Astrocyte (in vitro differentiated cells and primary cell): ENCODE results near the gene NGB. TPM values are rescaled to one million over a fixed set of nuclear protein-coding genes. Genes with fewer than 3 reads are reported as not detected.

ENCODE experiments used
- DNase-seq: peaks from one replicate; pipeline ENCODE4 v3.0.0-alpha.2; 2010; ENCODE audit warnings: low read depth
- FAIRE-seq: peaks from 2 replicates; lab custom pipeline; 2011; peaks lifted over from hg19 to GRCh38; lab: Jason Lieb, UNC
- H2AFZ ChIP-seq: 2 replicates; pipeline ENCODE4 v1.6.0; 2012; ENCODE audit warnings: low read depth, low read length, inconsistent platforms
- H3K27ac ChIP-seq: 2 replicates; pipeline ENCODE4 v1.5.1; 2011; ENCODE audit warnings: low read depth, low read length, inconsistent platforms
- H3K27me3 ChIP-seq: 2 replicates; pipeline ENCODE4 v1.6.0; 2011; ENCODE audit warnings: low read length, inconsistent platforms; ENCODE audit not compliant: insufficient read depth
- H3K36me3 ChIP-seq: 2 replicates; pipeline ENCODE4 v1.5.1; 2011; ENCODE audit warnings: low read length, inconsistent platforms; ENCODE audit not compliant: insufficient read depth
- H3K4me1 ChIP-seq: 2 replicates; pipeline ENCODE4 v1.5.1; 2011; ENCODE audit warnings: low read length, inconsistent platforms; ENCODE audit not compliant: insufficient read depth
- H3K4me2 ChIP-seq: 2 replicates; pipeline ENCODE4 v1.6.0; 2012; ENCODE audit warnings: low read length, inconsistent platforms
- H3K4me3 ChIP-seq: 2 replicates; pipeline ENCODE4 v1.5.1; 2011; ENCODE audit warnings: low read depth, mild to moderate bottlenecking, low read length, inconsistent platforms; ENCODE audit not compliant: insufficient read depth
- H3K79me2 ChIP-seq: 2 replicates; pipeline ENCODE4 v1.6.0; 2012; ENCODE audit warnings: mild to moderate bottlenecking, low read length, inconsistent platforms; ENCODE audit not compliant: insufficient read depth
- H3K9ac ChIP-seq: 2 replicates; pipeline ENCODE4 v1.6.0; 2012; ENCODE audit warnings: mild to moderate bottlenecking, low read length, inconsistent platforms
- H3K9me3 ChIP-seq: 2 replicates; pipeline ENCODE4 v1.5.1; 2012; ENCODE audit warnings: low read depth, mild to moderate bottlenecking, low read length, inconsistent platforms; ENCODE audit not compliant: insufficient read depth
- H4K20me1 ChIP-seq: 2 replicates; pipeline ENCODE4 v1.6.0; 2012; ENCODE audit warnings: low read length, inconsistent platforms; ENCODE audit not compliant: insufficient read depth
- H3K27ac Mint-ChIP-seq: one replicate; pipeline ENCODE4 v1.8.0; 2021; ENCODE audit warnings: mild to moderate bottlenecking, mixed read lengths; ENCODE audit not compliant: unreplicated experiment
- H3K27me3 Mint-ChIP-seq: one replicate; pipeline ENCODE4 v1.8.0; 2021; ENCODE audit warnings: low read depth, mixed read lengths; ENCODE audit not compliant: unreplicated experiment
- H3K36me3 Mint-ChIP-seq: one replicate; pipeline ENCODE4 v1.8.0; 2021; ENCODE audit warnings: low read depth, mixed read lengths; ENCODE audit not compliant: unreplicated experiment
- H3K4me1 Mint-ChIP-seq: one replicate; pipeline ENCODE4 v1.8.0; 2021; ENCODE audit warnings: low read depth, mixed read lengths; ENCODE audit not compliant: unreplicated experiment
- H3K4me3 Mint-ChIP-seq: one replicate; pipeline ENCODE4 v1.8.0; 2021; ENCODE audit warnings: mild to moderate bottlenecking, moderate library complexity, mixed read lengths; ENCODE audit not compliant: unreplicated experiment
- H3K9me3 Mint-ChIP-seq: one replicate; pipeline ENCODE4 v1.8.0; 2021; ENCODE audit warnings: mild to moderate bottlenecking, mixed read lengths; ENCODE audit not compliant: unreplicated experiment
- EZH2 ChIP-seq: IDR thresholded peaks from 2 replicates; pipeline ENCODE4 v1.6.1; 2012; ENCODE audit warnings: mild to moderate bottlenecking, low read length, inconsistent platforms; ENCODE audit not compliant: insufficient read depth
- total RNA-seq: library from RNA; stranded (reverse); gene quantifications from 2 replicates; pipeline ENCODE4 v1.2.1, GENCODE V29; 2021
- TF ChIP-seq, protein P1 (sequence below): IDR thresholded peaks from 2 replicates; pipeline ENCODE4 v1.5.1; 2011; ENCODE audit warnings: low read depth, mild to moderate bottlenecking, inconsistent platforms, low read length, moderate library complexity; ENCODE audit not compliant: insufficient read depth

The NGB gene
- total RNA-seq, 1 donor from 2014 or later: not detected

DNA sequence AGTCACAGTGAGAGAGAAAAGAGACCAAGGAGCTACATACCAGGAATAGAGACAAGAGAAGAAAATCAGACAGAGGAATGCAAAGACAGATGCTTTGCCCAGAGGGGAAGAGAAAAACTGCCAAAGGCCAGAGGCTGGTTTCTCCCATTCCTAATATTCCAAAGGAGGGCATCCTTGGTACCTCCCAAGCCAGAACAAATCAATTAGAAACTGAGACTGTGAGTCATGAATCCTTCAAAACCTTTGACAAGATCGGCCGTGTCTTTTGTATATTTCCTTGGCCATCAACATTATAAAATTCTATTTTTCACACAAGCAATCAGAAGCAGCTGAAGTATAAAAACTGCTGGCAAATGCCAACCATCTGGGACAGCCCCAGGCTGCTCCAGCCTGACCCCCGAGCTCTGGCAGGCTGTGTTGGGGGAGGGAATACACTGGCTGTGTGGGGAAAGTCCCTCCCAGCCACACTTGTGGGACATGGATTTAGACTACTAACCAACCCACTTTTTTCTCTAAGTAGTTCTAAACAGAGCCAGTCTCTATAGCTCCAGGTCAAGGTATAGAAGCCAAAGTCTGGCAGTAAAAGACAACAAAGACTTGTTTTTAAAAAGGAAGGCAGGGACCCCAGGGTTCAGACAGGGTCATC lies 36.0 kb upstream of the NGB start:
- Histone ChIP-seq H3K9me3 (no peaks in the 10 kb centered on the region), H3K4me2 (peak overlapping the region; percentile 62), H3K9ac (peak overlapping the region; percentile 42), H3K79me2 (peaks cover 4% of the 10 kb centered on the region), H4K20me1 (no peaks in the 10 kb centered on the region), H3K4me3 (no peak overlapping the region), H3K36me3 (no peaks in the 10 kb centered on the region), H3K4me1 (peaks cover 55% of the 10 kb centered on the region), H2AFZ (no peak overlapping the region), H3K27ac (peak overlapping the region; percentile 49), H3K27me3 (no peaks in the 10 kb centered on the region)
- TF ChIP-seq, protein P1, sequence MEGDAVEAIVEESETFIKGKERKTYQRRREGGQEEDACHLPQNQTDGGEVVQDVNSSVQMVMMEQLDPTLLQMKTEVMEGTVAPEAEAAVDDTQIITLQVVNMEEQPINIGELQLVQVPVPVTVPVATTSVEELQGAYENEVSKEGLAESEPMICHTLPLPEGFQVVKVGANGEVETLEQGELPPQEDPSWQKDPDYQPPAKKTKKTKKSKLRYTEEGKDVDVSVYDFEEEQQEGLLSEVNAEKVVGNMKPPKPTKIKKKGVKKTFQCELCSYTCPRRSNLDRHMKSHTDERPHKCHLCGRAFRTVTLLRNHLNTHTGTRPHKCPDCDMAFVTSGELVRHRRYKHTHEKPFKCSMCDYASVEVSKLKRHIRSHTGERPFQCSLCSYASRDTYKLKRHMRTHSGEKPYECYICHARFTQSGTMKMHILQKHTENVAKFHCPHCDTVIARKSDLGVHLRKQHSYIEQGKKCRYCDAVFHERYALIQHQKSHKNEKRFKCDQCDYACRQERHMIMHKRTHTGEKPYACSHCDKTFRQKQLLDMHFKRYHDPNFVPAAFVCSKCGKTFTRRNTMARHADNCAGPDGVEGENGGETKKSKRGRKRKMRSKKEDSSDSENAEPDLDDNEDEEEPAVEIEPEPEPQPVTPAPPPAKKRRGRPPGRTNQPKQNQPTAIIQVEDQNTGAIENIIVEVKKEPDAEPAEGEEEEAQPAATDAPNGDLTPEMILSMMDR: no peak
- TF ChIP-seq EZH2: no peak
- Mint-ChIP-seq H3K4me3 (peak overlapping the region; percentile 67), H3K36me3 (peaks cover 6% of the 10 kb centered on the region), H3K27me3 (no peaks in the 10 kb centered on the region), H3K27ac (peak overlapping the region; percentile 95), H3K4me1 (peaks cover 52% of the 10 kb centered on the region), H3K9me3 (no peaks in the 10 kb centered on the region)
- DNase-seq (peak; percentile 37), FAIRE-seq (peak; percentile 32)

DNA sequence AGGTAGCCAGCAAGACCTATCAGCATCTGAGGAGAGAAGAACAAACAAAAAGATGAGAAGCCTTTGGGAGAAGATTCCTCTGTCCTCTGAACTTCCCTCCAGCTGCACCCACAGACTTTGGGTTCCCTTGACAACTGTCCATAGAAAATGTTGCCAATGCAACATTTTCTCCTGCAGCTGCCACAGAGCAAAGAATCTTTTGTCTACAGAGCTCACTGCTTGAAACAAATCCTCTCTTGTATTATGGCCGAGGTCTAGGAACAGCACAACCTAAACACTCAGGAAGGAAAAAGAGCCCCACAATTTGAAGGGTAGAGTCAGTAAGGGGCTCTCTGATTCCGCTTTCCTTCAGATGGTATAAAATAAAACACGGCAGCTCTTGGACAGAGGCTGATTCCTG lies 35.4 kb upstream of the NGB start:
- H3K79me2 ChIP-seq: peaks cover 2% of the 10 kb centered on the region
- Mint-ChIP-seq H3K27me3 (no peaks in the 10 kb centered on the region), H3K4me1 (peaks cover 52% of the 10 kb centered on the region), H3K9me3 (no peaks in the 10 kb centered on the region), H3K4me3 (peak overlapping the region; percentile 70), H3K27ac (peak overlapping the region; percentile 95), H3K36me3 (peaks cover 6% of the 10 kb centered on the region)
- H3K4me3 ChIP-seq: no peak overlapping the region
- DNase-seq (no peak), FAIRE-seq (no peak)
- TF ChIP-seq, protein P1: no peak
- no peaks in the 10 kb centered on the region for H3K9me3 ChIP-seq
- H3K9ac ChIP-seq: peak overlapping the region; percentile 42
- H2AFZ ChIP-seq: no peak overlapping the region
- H3K4me2 ChIP-seq: peak overlapping the region; percentile 62
- no peaks in the 10 kb centered on the region for H3K36me3 ChIP-seq
- H4K20me1 ChIP-seq: no peaks in the 10 kb centered on the region
- H3K4me1 ChIP-seq: peaks cover 61% of the 10 kb centered on the region
- H3K27ac ChIP-seq: peak overlapping the region; percentile 49
- H3K27me3 ChIP-seq: no peaks in the 10 kb centered on the region

DNA sequence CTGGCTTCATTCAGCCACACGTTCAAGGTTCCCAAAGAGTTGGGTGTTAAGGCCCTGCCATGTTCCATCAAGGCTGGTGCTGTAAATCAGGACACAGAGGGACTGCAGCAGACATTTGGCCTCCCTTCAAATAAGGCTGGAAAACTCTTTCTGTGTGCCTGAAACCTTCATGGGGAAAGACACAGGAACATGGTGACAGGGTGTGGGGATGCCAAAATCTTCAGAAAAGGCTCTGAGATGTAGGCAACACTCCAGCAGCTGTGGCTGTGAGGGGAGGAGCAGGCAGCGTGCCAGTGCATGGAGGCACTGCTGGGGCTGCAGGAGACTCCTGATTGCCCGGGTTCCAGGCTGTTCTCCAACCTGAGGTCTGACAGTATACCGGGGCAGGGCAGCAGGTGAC lies 34.7 kb upstream of the NGB start:
- H3K9me3 ChIP-seq: no peaks in the 10 kb centered on the region
- H3K4me3 ChIP-seq: no peak overlapping the region
- H3K4me1 ChIP-seq: peaks cover 65% of the 10 kb centered on the region
- H3K9ac ChIP-seq: no peak overlapping the region
- H3K27ac ChIP-seq: no peak overlapping the region
- no peak overlapping the region for H2AFZ ChIP-seq
- H3K4me1 Mint-ChIP-seq: peaks cover 55% of the 10 kb centered on the region
- FAIRE-seq (no peak), DNase-seq (no peak)
- no peaks in the 10 kb centered on the region for H3K79me2 ChIP-seq
- no peaks in the 10 kb centered on the region for H3K27me3 ChIP-seq
- no peak overlapping the region for H3K4me3 Mint-ChIP-seq
- peaks cover 6% of the 10 kb centered on the region for H3K36me3 Mint-ChIP-seq
- H3K27ac Mint-ChIP-seq: no peak overlapping the region
- no peaks in the 10 kb centered on the region for H3K36me3 ChIP-seq
- H3K9me3 Mint-ChIP-seq: no peaks in the 10 kb centered on the region
- TF ChIP-seq, protein P1: no peak
- no peak for TF ChIP-seq EZH2
- no peak overlapping the region for H3K4me2 ChIP-seq
- H4K20me1 ChIP-seq: no peaks in the 10 kb centered on the region
- no peaks in the 10 kb centered on the region for H3K27me3 Mint-ChIP-seq
